Fibroblast of lung (primary cell): ENCODE data around the gene SDC4.

ENCODE experiments used
- EZH2 ChIP-seq: IDR thresholded peaks from 2 replicates; pipeline ENCODE4 v1.5.1; 2012; ENCODE audit warnings: low read length, control low read depth, mild to moderate bottlenecking; ENCODE audit errors: missing control alignments
- TF ChIP-seq, protein P1 (sequence below), 2 donors: IDR thresholded peaks in 1 of 2; conservative IDR thresholded peaks in 1 of 2; 1 replicate in 1 of 2; 2 replicates in 1 of 2; pipeline ENCODE4 v1.5.1; 2011 to 2012; ENCODE audit warnings: low read length in 2 of 2, control low read depth in 1 of 2, inconsistent platforms in 1 of 2, low read depth in 1 of 2, mild to moderate bottlenecking in 1 of 2

DNA sequence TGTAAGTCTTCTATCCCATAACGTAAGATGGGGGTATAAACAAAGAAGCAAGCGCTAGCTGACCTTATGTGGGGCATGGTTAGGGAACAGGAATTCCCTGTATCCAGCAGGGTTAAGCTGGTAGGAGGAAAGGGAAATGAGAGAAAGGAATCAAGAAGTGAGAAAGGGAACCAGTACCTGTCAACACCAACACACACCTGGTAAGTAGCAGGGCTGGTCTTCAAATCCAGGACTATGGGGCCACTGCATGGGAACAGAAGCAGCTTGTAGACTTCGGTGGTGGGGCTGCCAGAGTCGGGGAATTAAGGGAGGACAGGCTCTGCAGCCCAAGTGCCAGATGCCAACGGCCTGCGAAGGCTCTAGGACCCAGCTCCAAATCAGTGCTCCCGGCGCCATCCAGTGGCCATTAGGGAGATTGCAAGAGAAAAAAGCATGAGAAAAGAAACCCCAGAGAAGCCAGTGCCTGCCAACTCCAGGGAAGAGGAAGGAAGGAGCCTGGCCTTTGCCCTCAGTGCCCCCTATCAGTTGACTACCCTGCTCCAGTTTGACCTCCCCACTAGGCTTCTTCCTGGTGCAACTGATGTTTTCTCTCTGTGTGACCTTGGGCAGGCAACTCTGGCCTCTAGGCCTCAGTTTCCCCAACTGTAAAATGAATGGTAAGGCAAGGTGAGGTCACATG, 57.4 kb downstream of the SDC4 start:
- TF ChIP-seq, protein P1, sequence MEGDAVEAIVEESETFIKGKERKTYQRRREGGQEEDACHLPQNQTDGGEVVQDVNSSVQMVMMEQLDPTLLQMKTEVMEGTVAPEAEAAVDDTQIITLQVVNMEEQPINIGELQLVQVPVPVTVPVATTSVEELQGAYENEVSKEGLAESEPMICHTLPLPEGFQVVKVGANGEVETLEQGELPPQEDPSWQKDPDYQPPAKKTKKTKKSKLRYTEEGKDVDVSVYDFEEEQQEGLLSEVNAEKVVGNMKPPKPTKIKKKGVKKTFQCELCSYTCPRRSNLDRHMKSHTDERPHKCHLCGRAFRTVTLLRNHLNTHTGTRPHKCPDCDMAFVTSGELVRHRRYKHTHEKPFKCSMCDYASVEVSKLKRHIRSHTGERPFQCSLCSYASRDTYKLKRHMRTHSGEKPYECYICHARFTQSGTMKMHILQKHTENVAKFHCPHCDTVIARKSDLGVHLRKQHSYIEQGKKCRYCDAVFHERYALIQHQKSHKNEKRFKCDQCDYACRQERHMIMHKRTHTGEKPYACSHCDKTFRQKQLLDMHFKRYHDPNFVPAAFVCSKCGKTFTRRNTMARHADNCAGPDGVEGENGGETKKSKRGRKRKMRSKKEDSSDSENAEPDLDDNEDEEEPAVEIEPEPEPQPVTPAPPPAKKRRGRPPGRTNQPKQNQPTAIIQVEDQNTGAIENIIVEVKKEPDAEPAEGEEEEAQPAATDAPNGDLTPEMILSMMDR (conservative IDR thresholded peaks at IDR 0.05 in 1 of 2, IDR thresholded peaks at IDR 0.05 in 1 of 2; ENCODE audit: low read depth in 1 of 2, low read length in 2 of 2), result peak; percentile 91 to 94
- TF ChIP-seq EZH2, result no peak
